NT2/D1 (cell line): ENCODE measurements around the gene DPM3.

Source experiments
- DNase-seq: peaks from one replicate; pipeline ENCODE4 v3.0.0-alpha.2; 2011; ENCODE audit warnings: low read depth, low spot score
- H3K27me3 ChIP-seq: 2 replicates; pipeline ENCODE4 v1.6.0; 2011; ENCODE audit warnings: mild to moderate bottlenecking; ENCODE audit not compliant: insufficient read length, insufficient read depth
- H3K36me3 ChIP-seq: 2 replicates; pipeline ENCODE4 v1.6.1; 2011; ENCODE audit warnings: mild to moderate bottlenecking, low read length, mixed read lengths; ENCODE audit not compliant: insufficient read depth, insufficient read length
- H3K4me1 ChIP-seq: 2 replicates; pipeline ENCODE4 v1.5.1; 2011; ENCODE audit not compliant: insufficient read depth, insufficient read length
- H3K4me3 ChIP-seq: 2 replicates; pipeline ENCODE4 v1.5.1; 2011; ENCODE audit warnings: low read depth; ENCODE audit not compliant: insufficient read length
- H3K9ac ChIP-seq: 2 replicates; pipeline ENCODE4 v1.6.0; 2011; ENCODE audit warnings: low read depth; ENCODE audit not compliant: insufficient read length
- H3K9me3 ChIP-seq: 2 replicates; pipeline ENCODE4 v1.5.1; 2011; ENCODE audit warnings: mild to moderate bottlenecking, low read length; ENCODE audit not compliant: insufficient read depth
- SUZ12 ChIP-seq: IDR thresholded peaks from 2 replicates; pipeline ENCODE4 v1.6.1; 2011; ENCODE audit not compliant: insufficient read length, insufficient read depth; ENCODE audit errors: extremely low read depth
- YY1 ChIP-seq: IDR thresholded peaks from 2 replicates; pipeline ENCODE4 v1.6.1; 2011; ENCODE audit not compliant: insufficient read length, insufficient read depth
- ZNF274 ChIP-seq: IDR thresholded peaks from 2 replicates; pipeline ENCODE4 v1.6.1; 2011; ENCODE audit warnings: mild to moderate bottlenecking, low read depth, low read length

DPM3 gene

GRCh38 chr1:155130272-155131006, 9.9 kb downstream of the DPM3 start:
- Histone ChIP-seq H3K9ac (peak overlapping the region; percentile 65), H3K4me1 (peaks cover 42% of the 10 kb centered on the region), H3K36me3 (peaks cover 29% of the 10 kb centered on the region), H3K9me3 (no peaks in the 10 kb centered on the region), H3K4me3 (peak overlapping the region; percentile 29), H3K27me3 (peaks cover 50% of the 10 kb centered on the region)
- no peak for DNase-seq
- TF ChIP-seq SUZ12, result no peak
- no peak for TF ChIP-seq YY1
- TF ChIP-seq ZNF274, result no peak

DNA sequence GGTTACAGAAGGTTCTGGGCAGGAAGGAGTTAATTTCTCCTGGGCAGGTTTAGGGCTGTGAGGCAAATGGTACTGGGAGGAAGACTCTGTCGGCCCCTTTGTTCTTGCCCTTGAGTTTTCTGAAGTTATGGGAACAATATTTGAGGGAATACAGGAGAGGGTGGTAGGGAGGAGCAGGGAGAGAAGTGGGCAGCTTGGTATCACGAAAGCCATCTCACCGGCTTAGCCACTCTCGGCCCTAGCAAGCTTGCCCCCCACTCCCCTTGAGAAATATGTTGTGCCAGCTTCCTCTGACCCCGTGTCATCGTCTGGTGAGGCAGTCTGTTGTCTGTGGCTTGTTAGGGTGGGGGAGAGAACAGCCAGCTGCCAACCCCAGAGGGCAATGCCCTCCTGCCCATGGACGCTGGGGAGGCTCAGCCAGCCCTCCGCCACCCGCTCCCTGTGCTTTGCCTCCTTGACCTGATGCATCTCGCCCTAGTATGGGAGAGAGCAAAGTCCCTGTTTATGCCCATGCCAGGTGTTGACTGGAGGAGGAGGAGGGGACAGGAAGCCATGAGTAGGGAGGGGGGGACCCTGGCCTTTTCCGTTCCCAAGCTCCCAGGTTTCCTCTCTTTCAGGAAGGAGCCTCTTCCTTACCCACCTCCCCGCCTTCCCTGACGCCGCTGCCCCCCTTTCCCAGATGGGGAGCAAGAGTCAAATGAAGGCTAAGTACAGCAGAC, 11.4 kb downstream of the DPM3 start:
- H3K36me3 ChIP-seq, result peaks cover 22% of the 10 kb centered on the region
- TF ChIP-seq SUZ12, result no peak
- peak overlapping the region; percentile 52 for H3K4me3 ChIP-seq
- H3K9ac ChIP-seq, result peak overlapping the region; percentile 44
- no peaks in the 10 kb centered on the region for H3K9me3 ChIP-seq
- DNase-seq, result no peak
- H3K27me3 ChIP-seq, result peaks cover 66% of the 10 kb centered on the region
- H3K4me1 ChIP-seq, result peaks cover 49% of the 10 kb centered on the region

- peaks cover 15% of the 10 kb centered on the region for H3K36me3 ChIP-seq
- no peaks in the 10 kb centered on the region for H3K9me3 ChIP-seq
- peaks cover 49% of the 10 kb centered on the region for H3K4me1 ChIP-seq
- no peak for DNase-seq
- no peak for TF ChIP-seq ZNF274
- no peak for TF ChIP-seq YY1
- TF ChIP-seq SUZ12, result no peak
- H3K9ac ChIP-seq, result peak overlapping the region; percentile 83
- peaks cover 72% of the 10 kb centered on the region for H3K27me3 ChIP-seq
- peak overlapping the region; percentile 52 for H3K4me3 ChIP-seq
These were observed 12.2 kb downstream of the DPM3 start for GRCh38 chr1:155127967-155128754.

- peaks cover 13% of the 10 kb centered on the region for H3K36me3 ChIP-seq
- DNase-seq, result no peak
- TF ChIP-seq SUZ12 (no peak), ZNF274 (no peak), YY1 (no peak)
- H3K27me3 ChIP-seq, result peaks cover 80% of the 10 kb centered on the region
- H3K9ac ChIP-seq, result peak within 1 kb of the TSS; percentile 84
- peak within 1 kb of the TSS; percentile 73 for H3K4me3 ChIP-seq
- H3K4me1 ChIP-seq, result peaks cover 49% of the 10 kb centered on the region
- no peaks in the 10 kb centered on the region for H3K9me3 ChIP-seq
These were observed 13.0 kb downstream of the DPM3 start, which contains the start of gene EFNA1 for GRCh38 chr1:155127105-155127966. EFNA1 (plus strand) TSS chr1:155127876; CDS start chr1:155127978, 102 bp downstream.

DNA sequence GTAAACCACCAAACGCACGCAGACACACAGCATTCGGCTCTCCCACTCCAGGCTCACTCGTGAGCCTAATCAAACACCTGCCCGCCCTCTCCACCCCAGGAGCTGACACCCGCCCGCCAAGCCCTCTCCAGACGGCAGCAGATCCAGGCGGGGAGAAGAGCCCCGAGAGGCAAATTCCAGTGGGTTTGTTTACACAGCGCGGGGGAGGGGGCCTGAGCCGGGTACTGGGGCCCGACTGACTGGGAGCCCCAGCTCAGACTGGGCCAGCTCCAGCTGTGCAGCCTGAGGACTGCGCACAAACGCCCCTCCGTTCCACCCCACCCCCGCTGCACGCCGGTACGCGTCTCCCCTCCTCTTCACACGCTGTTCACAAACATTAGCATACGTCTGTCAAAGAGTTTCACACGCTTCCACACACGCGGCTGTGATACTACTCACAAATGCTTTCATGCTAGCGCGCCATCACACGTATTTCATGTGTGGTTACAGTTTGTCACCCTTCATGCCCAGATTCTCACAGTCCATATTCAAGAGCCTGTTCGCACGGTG, 13.7 kb downstream of the DPM3 start:
- Histone ChIP-seq H3K4me1 (peaks cover 49% of the 10 kb centered on the region), H3K4me3 (peak overlapping the region; percentile 73), H3K9me3 (no peaks in the 10 kb centered on the region), H3K9ac (peak overlapping the region; percentile 69), H3K36me3 (peaks cover 8% of the 10 kb centered on the region), H3K27me3 (peaks cover 85% of the 10 kb centered on the region)
- peak; percentile 29 for TF ChIP-seq SUZ12
- no peak for TF ChIP-seq YY1
- DNase-seq, result no peak

GRCh38 chr1:155125946-155126555, 14.3 kb downstream of the DPM3 start:
- no peak for TF ChIP-seq ZNF274
- TF ChIP-seq YY1, result no peak
- no peak for TF ChIP-seq SUZ12
- Histone ChIP-seq H3K9me3 (no peaks in the 10 kb centered on the region), H3K27me3 (peaks cover 85% of the 10 kb centered on the region), H3K4me3 (peak overlapping the region; percentile 73), H3K4me1 (peaks cover 45% of the 10 kb centered on the region), H3K9ac (peak overlapping the region; percentile 69), H3K36me3 (peaks cover 2% of the 10 kb centered on the region)
- no peak for DNase-seq
